HepG2 (cell line): ENCODE data around the gene FXR2. TPM values are rescaled to one million over a fixed set of nuclear protein-coding genes. Genes with fewer than 3 reads are reported as not detected.
A peak's percentile ranks its signal among the peaks of the same experiment; 100 is the strongest.

ENCODE experiments used
- ASH2L ChIP-seq: fragments of 300-600, 200-600 bp; sonication (generic); IDR thresholded peaks from 2 replicates; pipeline ENCODE4 v1.7.0; 2017; ENCODE audit warnings: low read depth, mild to moderate bottlenecking, moderate library complexity, mixed read lengths, low read length; ENCODE audit not compliant: insufficient read length
- CREB1 ChIP-seq, 2 experiments: fragments of 450-650 bp in 1 of 2; IDR thresholded peaks; 2 replicates each; pipeline ENCODE4 v1.6.1; 2016 to 2017; ENCODE audit warnings: control low read depth in 1 of 2, mild to moderate bottlenecking in 1 of 2, missing compliant biosample characterization in 1 of 2, missing genetic modification characterization in 1 of 2
- FOSL2 ChIP-seq: sonication (generic); formaldehyde crosslinking; IDR thresholded peaks from 2 replicates; pipeline ENCODE4 v1.4.0; 2020; ENCODE audit warnings: missing genetic modification reagents
- LRRFIP1 ChIP-seq: sonication (generic); formaldehyde crosslinking; conservative IDR thresholded peaks from 2 replicates; pipeline ENCODE4 v1.4.0; 2020; ENCODE audit warnings: missing genetic modification reagents
- MAZ ChIP-seq, 2 experiments: sonication (generic) in 1 of 2; formaldehyde crosslinking in 1 of 2; IDR thresholded peaks; 2 replicates each; pipeline versions ENCODE4 v1.5.0 to v1.6.1; 2012 to 2020; ENCODE audit warnings: low read depth in 2 of 2, mild to moderate bottlenecking in 2 of 2, borderline replicate concordance in 1 of 2, improper control_type of control experiment in 1 of 2, low read length in 1 of 2, missing genetic modification reagents in 1 of 2, moderate library complexity in 1 of 2
- MLXIP ChIP-seq: sonication (generic); formaldehyde crosslinking; IDR thresholded peaks from 2 replicates; pipeline ENCODE4 v1.9.0; 2021; ENCODE audit warnings: missing genetic modification reagents, borderline replicate concordance
- SATB2 ChIP-seq: sonication (generic); formaldehyde crosslinking; IDR thresholded peaks from 2 replicates; pipeline ENCODE4 v1.5.0; 2020; ENCODE audit warnings: missing genetic modification reagents
- ZBTB40 ChIP-seq, 2 experiments: fragments of 450-650 bp in 1 of 2; sonication (generic) in 1 of 2; formaldehyde crosslinking in 1 of 2; IDR thresholded peaks; 2 replicates each; pipeline versions ENCODE4 v1.6.1 to v1.8.0; 2016 to 2022; ENCODE audit warnings: antibody characterized with exemption in 1 of 2, mild to moderate bottlenecking in 1 of 2, missing genetic modification reagents in 1 of 2
- ZBTB42 ChIP-seq: sonication (generic); formaldehyde crosslinking; IDR thresholded peaks from 2 replicates; pipeline ENCODE4 v1.5.0; 2020; ENCODE audit warnings: mild to moderate bottlenecking, missing genetic modification reagents
- ZMYM4 ChIP-seq: sonication (generic); formaldehyde crosslinking; IDR thresholded peaks from 2 replicates; pipeline ENCODE4 v1.8.1; 2023; ENCODE audit warnings: mild to moderate bottlenecking, missing genetic modification reagents
- ZNF253 ChIP-seq: sonication (generic); formaldehyde crosslinking; IDR thresholded peaks from 2 replicates; pipeline ENCODE4 v1.8.0; 2022; ENCODE audit warnings: mild to moderate bottlenecking, missing genetic modification reagents, borderline replicate concordance
- ZNF282 ChIP-seq: fragments of 450-650 bp; IDR thresholded peaks from 2 replicates; pipeline ENCODE4 v1.6.1; 2018; ENCODE audit not compliant: partially characterized antibody
- polyA plus RNA-seq, 8 experiments: library from polyadenylated mRNA; depleted of rRNA in 3 of 8; stranded (reverse) in 7 of 8; unstranded in 1 of 8; fragments of >200 nt; fragmentation: Illumina TruSeq in 4 of 8; extraction: Trizol in 4 of 8; gene quantifications; 2 replicates each; pipeline versions ENCODE4 v1.2.1 to v1.2.3, GENCODE V29; 2011 to 2016; ENCODE audit warnings: low read depth in 4 of 8, missing spikeins in 1 of 8, mixed read lengths in 1 of 8; ENCODE audit not compliant: insufficient read depth in 1 of 8
- total RNA-seq, 5 experiments: library from RNA; depleted of rRNA; stranded (reverse); fragments of >200 nt; fragmentation: Illumina TruSeq; extraction: Trizol; gene quantifications; 2 replicates each; pipeline ENCODE4 v1.2.3, GENCODE V29; 2016; ENCODE audit warnings: low read depth in 1 of 5

The FXR2 gene
- total and polyA plus RNA-seq, 2 of the 13 experiments (the other 11 are each of a cell fraction or from before 2014, with no cell fraction given), result 20.9 to 24.4 TPM

GRCh38 chr17:7579001-7579833, 35.5 kb downstream of the FXR2 start, which contains the start of gene CD68 (continued):
- TF ChIP-seq ZBTB40 (IDR thresholded peaks at IDR 0.05) (no peak), ZBTB40 (CRISPR knock-in tag; IDR thresholded peaks at IDR 0.05) (peak; percentile 77; the same call in 1 of the 2 replicates), SATB2 (no peak; the same call in 1 of the 2 replicates), ZMYM4 (CRISPR knock-in tag) (0 out of 2 replicates have a peak, but pooled peaks have one; percentile 4), LRRFIP1 (CRISPR knock-in tag) (no peak), ZNF282 (no peak), ASH2L (no peak), FOSL2 (CRISPR knock-in tag) (peak; percentile 84), CREB1 (IDR thresholded peaks at IDR 0.05) (no peak), CREB1 (CRISPR knock-in tag; IDR thresholded peaks at IDR 0.05) (peak; percentile 54; the same call in 1 of the 2 replicates), ZBTB42 (CRISPR knock-in tag) (no peak), MLXIP (CRISPR knock-in tag) (no peak), ZNF253 (CRISPR knock-in tag) (peak; percentile 73; the same call in 1 of the 2 replicates), MAZ (IDR thresholded peaks at IDR 0.05; ENCODE audit: borderline replicate concordance, low read depth, low read length) (no peak), MAZ (CRISPR knock-in tag; IDR thresholded peaks at IDR 0.05; ENCODE audit: low read depth) (peak; percentile 57)
